HFFc6 (cell line): ENCODE data around the gene HOXB8. TPM values are rescaled to one million over a fixed set of nuclear protein-coding genes. Genes with fewer than 3 reads are reported as not detected.

Source experiments
- DNase-seq: peaks from one replicate; pipeline ENCODE4 v3.0.0-alpha.2; 2018
- H3K27ac Mint-ChIP-seq: 2 replicates; pipeline ENCODE4 v1.8.0; 2020; ENCODE audit warnings: mild to moderate bottlenecking, mixed read lengths
- H3K27me3 Mint-ChIP-seq: 2 replicates; pipeline ENCODE4 v1.8.0; 2021; ENCODE audit warnings: mild to moderate bottlenecking, moderate library complexity, mixed read lengths; ENCODE audit not compliant: insufficient read depth
- H3K36me3 Mint-ChIP-seq: 2 replicates; pipeline ENCODE4 v1.8.0; 2021; ENCODE audit warnings: low read depth, mixed read lengths
- H3K4me1 Mint-ChIP-seq: 2 replicates; pipeline ENCODE4 v1.8.0; 2020; ENCODE audit warnings: low read depth, mixed read lengths
- H3K4me3 Mint-ChIP-seq: 2 replicates; pipeline ENCODE4 v1.8.0; 2020; ENCODE audit warnings: mild to moderate bottlenecking, moderate library complexity, mixed read lengths
- H3K9me3 Mint-ChIP-seq: 2 replicates; pipeline ENCODE4 v1.8.0; 2020; ENCODE audit warnings: mild to moderate bottlenecking, mixed read lengths
- total RNA-seq, 6 experiments: library from RNA; stranded (reverse); fragmentation: NEBNext Ultra II Directional; extraction: Animal tissue kit (Norgen Biotek cat#: 25700); gene quantifications; 2 replicates in 1 of 6; 3 replicates in 5 of 6; pipeline ENCODE4 v1.2.3, GENCODE V29; 2021
- TF ChIP-seq, protein P1 (sequence below): fragments of 200-600 bp; sonication (generic); IDR thresholded peaks from 2 replicates; pipeline ENCODE4 v1.5.0; 2021; ENCODE audit warnings: antibody characterized with exemption, mild to moderate bottlenecking

HOXB8 gene
- total RNA-seq, 6 experiments from 2014 or later, result not detected

DNA sequence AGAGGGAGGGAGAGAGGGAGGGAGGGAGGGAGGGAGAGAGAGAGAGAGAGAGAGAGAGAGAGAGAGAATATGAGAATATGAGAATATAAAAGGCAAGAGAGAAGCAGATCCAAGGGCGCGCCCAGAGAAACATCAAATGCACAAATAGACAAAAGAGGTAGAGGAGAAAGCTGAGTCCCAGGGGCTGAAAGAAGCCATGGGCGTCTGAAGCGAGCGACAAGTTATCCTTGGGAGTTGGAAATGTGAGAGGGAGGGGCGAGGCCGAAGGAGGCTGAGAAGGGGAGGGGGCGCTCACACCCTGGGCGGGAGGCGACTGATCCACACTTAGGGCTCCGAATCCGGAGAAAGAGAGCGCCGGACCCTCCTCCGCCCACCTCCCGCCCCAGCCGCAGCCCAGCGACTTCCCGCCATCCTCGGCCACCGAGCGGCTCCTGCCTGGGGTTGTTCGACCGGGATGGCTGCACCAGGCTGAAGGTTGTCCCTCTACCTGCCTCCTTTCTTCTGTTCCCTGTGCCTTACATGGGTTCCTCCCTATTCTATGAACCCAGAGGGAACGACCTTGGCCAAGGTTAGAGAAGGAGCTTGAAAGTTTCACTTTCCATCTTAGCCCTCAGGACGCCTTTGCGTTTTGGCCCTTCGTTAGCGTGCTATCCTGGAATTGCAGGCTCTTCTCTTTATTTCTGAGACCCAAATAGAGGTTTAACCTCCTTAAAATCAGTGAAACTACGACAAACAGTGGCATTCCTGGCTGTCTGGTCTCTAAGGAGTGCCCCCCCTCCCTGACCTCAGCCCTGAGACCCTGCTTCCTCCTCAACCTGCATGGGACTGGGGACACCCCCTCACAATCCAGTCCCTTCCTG is 32.2 kb upstream of the HOXB8 start:
- Mint-ChIP-seq H3K27me3 (peaks cover 70% of the 10 kb centered on the region), H3K36me3 (no peaks in the 10 kb centered on the region), H3K4me1 (peaks cover 6% of the 10 kb centered on the region; the same call in 1 of the 2 replicates), H3K4me3 (peak overlapping the region; percentile 71; the same call in 1 of the 2 replicates), H3K27ac (no peak overlapping the region), H3K9me3 (no peaks in the 10 kb centered on the region)
- DNase-seq, result no peak
- TF ChIP-seq, protein P1, sequence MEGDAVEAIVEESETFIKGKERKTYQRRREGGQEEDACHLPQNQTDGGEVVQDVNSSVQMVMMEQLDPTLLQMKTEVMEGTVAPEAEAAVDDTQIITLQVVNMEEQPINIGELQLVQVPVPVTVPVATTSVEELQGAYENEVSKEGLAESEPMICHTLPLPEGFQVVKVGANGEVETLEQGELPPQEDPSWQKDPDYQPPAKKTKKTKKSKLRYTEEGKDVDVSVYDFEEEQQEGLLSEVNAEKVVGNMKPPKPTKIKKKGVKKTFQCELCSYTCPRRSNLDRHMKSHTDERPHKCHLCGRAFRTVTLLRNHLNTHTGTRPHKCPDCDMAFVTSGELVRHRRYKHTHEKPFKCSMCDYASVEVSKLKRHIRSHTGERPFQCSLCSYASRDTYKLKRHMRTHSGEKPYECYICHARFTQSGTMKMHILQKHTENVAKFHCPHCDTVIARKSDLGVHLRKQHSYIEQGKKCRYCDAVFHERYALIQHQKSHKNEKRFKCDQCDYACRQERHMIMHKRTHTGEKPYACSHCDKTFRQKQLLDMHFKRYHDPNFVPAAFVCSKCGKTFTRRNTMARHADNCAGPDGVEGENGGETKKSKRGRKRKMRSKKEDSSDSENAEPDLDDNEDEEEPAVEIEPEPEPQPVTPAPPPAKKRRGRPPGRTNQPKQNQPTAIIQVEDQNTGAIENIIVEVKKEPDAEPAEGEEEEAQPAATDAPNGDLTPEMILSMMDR, result no peak

DNA sequence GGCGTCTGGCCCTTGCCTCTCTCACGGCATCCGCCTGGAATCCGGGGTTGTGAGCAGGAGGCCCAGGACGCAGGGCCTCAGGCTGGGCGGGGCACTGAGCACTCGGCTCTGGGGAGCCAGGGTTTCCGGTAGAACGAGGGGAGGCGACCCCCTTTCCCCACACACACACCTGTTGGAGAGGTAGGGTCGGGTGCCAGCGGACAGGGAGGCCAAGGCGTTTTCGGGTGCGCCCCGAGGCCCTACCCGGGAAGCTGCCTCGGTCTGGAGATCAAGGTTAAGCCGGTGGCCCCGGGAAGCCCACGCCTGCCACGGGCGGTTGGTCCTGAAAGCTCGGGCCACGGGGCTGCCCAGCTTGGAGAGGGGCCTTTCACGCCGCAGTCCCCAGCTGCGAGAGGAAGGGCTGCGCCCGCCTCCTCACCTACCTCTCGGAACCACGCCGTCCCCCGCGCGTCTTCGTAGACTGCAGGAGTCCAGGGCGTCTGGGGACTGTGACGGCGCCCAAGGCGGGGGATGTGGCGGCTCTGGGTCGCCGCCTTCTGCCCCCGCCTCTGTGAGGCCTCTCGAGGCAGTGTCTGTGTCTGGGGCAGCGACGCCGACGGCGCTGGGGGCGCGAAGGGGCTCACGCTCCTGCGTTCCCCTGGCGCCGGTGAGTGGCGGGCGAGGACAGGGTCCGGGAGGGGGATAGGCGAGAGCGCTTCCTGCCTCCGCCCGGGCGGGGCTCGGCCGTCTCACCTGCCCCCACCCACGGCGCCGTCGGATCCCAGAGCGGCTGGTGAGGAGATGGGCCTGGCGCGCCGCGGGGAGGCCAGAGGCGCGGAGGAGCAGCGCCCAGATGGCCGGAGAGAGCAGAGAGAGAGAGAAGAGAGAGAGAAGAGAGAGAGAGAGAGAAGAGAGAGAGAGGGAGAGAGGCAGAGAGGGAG is 31.4 kb upstream of the HOXB8 start:
- TF ChIP-seq, protein P1, result no peak
- H3K4me1 Mint-ChIP-seq, result peaks cover 6% of the 10 kb centered on the region; the same call in 1 of the 2 replicates
- no peaks in the 10 kb centered on the region for H3K36me3 Mint-ChIP-seq
- H3K9me3 Mint-ChIP-seq, result no peaks in the 10 kb centered on the region
- peak overlapping the region; percentile 71; the same call in 1 of the 2 replicates for H3K4me3 Mint-ChIP-seq
- H3K27ac Mint-ChIP-seq, result no peak overlapping the region
- DNase-seq, result no peak
- peaks cover 71% of the 10 kb centered on the region for H3K27me3 Mint-ChIP-seq

- H3K9me3 Mint-ChIP-seq, result no peaks in the 10 kb centered on the region
- peaks cover 76% of the 10 kb centered on the region for H3K27me3 Mint-ChIP-seq
- H3K36me3 Mint-ChIP-seq, result no peaks in the 10 kb centered on the region
- H3K4me3 Mint-ChIP-seq, result no peak overlapping the region
- H3K4me1 Mint-ChIP-seq, result peaks cover 6% of the 10 kb centered on the region; the same call in 1 of the 2 replicates
- H3K27ac Mint-ChIP-seq, result no peak overlapping the region
- TF ChIP-seq, protein P1, result no peak
- no peak for DNase-seq
Observed at GRCh38 chr17:48645639-48646182, 30.6 kb upstream of the HOXB8 start.

GRCh38 chr17:48644910-48645557 is 29.9 kb upstream of the HOXB8 start:
- H3K4me3 Mint-ChIP-seq, result no peak overlapping the region
- H3K27ac Mint-ChIP-seq, result no peak overlapping the region
- no peaks in the 10 kb centered on the region for H3K36me3 Mint-ChIP-seq
- DNase-seq, result no peak
- H3K9me3 Mint-ChIP-seq, result no peaks in the 10 kb centered on the region
- peaks cover 79% of the 10 kb centered on the region for H3K27me3 Mint-ChIP-seq
- H3K4me1 Mint-ChIP-seq, result peaks cover 6% of the 10 kb centered on the region; the same call in 1 of the 2 replicates
- TF ChIP-seq, protein P1, result no peak

DNA sequence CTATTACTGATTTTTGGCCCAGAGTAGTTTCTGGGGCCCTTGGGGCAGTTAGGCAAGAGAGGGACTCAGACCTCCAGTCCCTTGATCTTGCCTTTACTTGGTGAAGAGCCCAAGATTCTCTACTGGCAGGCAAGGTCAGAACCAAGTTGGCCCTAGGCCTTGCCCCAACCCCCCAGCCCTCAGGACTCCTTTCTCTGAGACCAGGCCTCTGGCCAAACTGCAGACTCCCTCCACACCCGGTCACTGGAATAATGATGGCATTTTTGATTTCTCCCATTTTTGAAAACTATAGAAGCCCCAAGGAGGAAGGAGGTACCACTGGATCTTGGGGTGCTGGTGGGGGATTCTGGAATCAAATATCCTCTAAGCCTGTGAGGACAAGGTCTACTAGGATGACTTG is 29.1 kb upstream of the HOXB8 start:
- TF ChIP-seq, protein P1, result no peak
- no peak for DNase-seq
- H3K9me3 Mint-ChIP-seq, result no peaks in the 10 kb centered on the region
- H3K27me3 Mint-ChIP-seq, result peaks cover 82% of the 10 kb centered on the region
- peaks cover 6% of the 10 kb centered on the region; the same call in 1 of the 2 replicates for H3K4me1 Mint-ChIP-seq
- no peak overlapping the region for H3K4me3 Mint-ChIP-seq
- H3K27ac Mint-ChIP-seq, result no peak overlapping the region
- no peaks in the 10 kb centered on the region for H3K36me3 Mint-ChIP-seq
